GM18526 (cell line): ENCODE results near the gene KLF7.

Source experiments
- POLR2A ChIP-seq: IDR thresholded peaks from 3 replicates; pipeline ENCODE4 v1.6.1; 2011; ENCODE audit not compliant: insufficient read length; ENCODE audit errors: extremely low read depth

KLF7 gene

GRCh38 chr2:207159002-207159401 is 6.7 kb downstream of the KLF7 start:
- TF ChIP-seq POLR2A: no peak

- no peak for TF ChIP-seq POLR2A
Measured at GRCh38 chr2:207157731-207158130, 8.0 kb downstream of the KLF7 start.

- no peak for TF ChIP-seq POLR2A
Measured at GRCh38 chr2:207157162-207157481, 8.6 kb downstream of the KLF7 start.

GRCh38 chr2:207156451-207157161 is 9.1 kb downstream of the KLF7 start:
- no peak for TF ChIP-seq POLR2A

GRCh38 chr2:207155516-207156444 is 10.0 kb downstream of the KLF7 start:
- no peak for TF ChIP-seq POLR2A

GRCh38 chr2:207154556-207155510 is 10.9 kb downstream of the KLF7 start:
- TF ChIP-seq POLR2A: no peak

GRCh38 chr2:207153266-207153975 is 12.3 kb downstream of the KLF7 start:
- no peak for TF ChIP-seq POLR2A

- no peak for TF ChIP-seq POLR2A
Measured at GRCh38 chr2:207151048-207151447, 14.7 kb downstream of the KLF7 start.

GRCh38 chr2:207150284-207150683 is 15.5 kb downstream of the KLF7 start:
- TF ChIP-seq POLR2A: no peak

- no peak for TF ChIP-seq POLR2A
Measured at GRCh38 chr2:207149249-207150213, 16.2 kb downstream of the KLF7 start.

GRCh38 chr2:207148020-207148419 is 17.7 kb downstream of the KLF7 start:
- TF ChIP-seq POLR2A: no peak

GRCh38 chr2:207144173-207144785 is 21.5 kb downstream of the KLF7 start:
- no peak for TF ChIP-seq POLR2A
